MCF 10A (cell line): ENCODE measurements around the gene GIPC2. TPM values are rescaled to one million over a fixed set of nuclear protein-coding genes. Genes with fewer than 3 reads are reported as not detected.

Source experiments
- BruUV-seq: library from RNA; stranded (reverse); fragments of 400-500 nt; replicated peaks from 2 replicates; lab custom pipeline; 2021; lab: Mats Ljungman, UMichigan
- CTCF ChIA-PET: fragments of 300-600 bp; sonication (Branson Sonifier 250); formaldehyde crosslinking; extraction: SDS; loops from one replicate; lab custom pipeline; 2021; ENCODE audit warnings: antibody characterized with exemption, inconsistent platforms; lab: Yijun Ruan, JAX
- POLR2A ChIA-PET: fragments of 300-600, 350-650 bp; sonication (Branson Sonifier 250); formaldehyde crosslinking; extraction: SDS; loops from one replicate; lab custom pipeline; 2020; ENCODE audit warnings: antibody characterized with exemption, inconsistent platforms; lab: Yijun Ruan, JAX
- DNase-seq: peaks from one replicate; pipeline ENCODE4 v3.0.0-alpha.2; 2018; ENCODE audit not compliant: unreplicated experiment
- H3K27ac Mint-ChIP-seq: one replicate; pipeline ENCODE4 v1.8.0; 2022; ENCODE audit warnings: mild to moderate bottlenecking, low read depth, mixed read lengths; ENCODE audit not compliant: unreplicated experiment
- H3K27me3 Mint-ChIP-seq: one replicate; pipeline ENCODE4 v1.8.0; 2022; ENCODE audit warnings: mixed read lengths; ENCODE audit not compliant: insufficient read depth, unreplicated experiment
- H3K36me3 Mint-ChIP-seq: one replicate; pipeline ENCODE4 v1.8.0; 2022; ENCODE audit warnings: mild to moderate bottlenecking, moderate library complexity, mixed read lengths; ENCODE audit not compliant: insufficient read depth, unreplicated experiment
- H3K4me1 Mint-ChIP-seq: one replicate; pipeline ENCODE4 v1.8.0; 2022; ENCODE audit warnings: mixed read lengths; ENCODE audit not compliant: insufficient read depth, unreplicated experiment
- H3K4me3 Mint-ChIP-seq: one replicate; pipeline ENCODE4 v1.8.0; 2022; ENCODE audit warnings: mild to moderate bottlenecking, moderate library complexity, mixed read lengths; ENCODE audit not compliant: unreplicated experiment
- H3K9me3 Mint-ChIP-seq: one replicate; pipeline ENCODE4 v1.8.0; 2022; ENCODE audit warnings: mixed read lengths; ENCODE audit not compliant: unreplicated experiment
- intact Hi-C: fragments of 100-400 bp; cut with micrococcal nuclease; formaldehyde crosslinking; loops from 2 replicates; pipeline ENCODE4 v1.14.1; 2022
- total RNA-seq: library from RNA; stranded (reverse); gene quantifications from 2 replicates; pipeline ENCODE4 v1.2.3, GENCODE V29; 2022
- TF ChIP-seq, protein P1 (sequence below): fragments of 200-600 bp; IDR thresholded peaks from one replicate; pipeline ENCODE4 v1.8.0; 2022; ENCODE audit warnings: antibody characterized with exemption, mild to moderate bottlenecking; ENCODE audit not compliant: unreplicated experiment

GIPC2 gene
- total RNA-seq, 1 experiment from 2014 or later: 0.07 TPM

DNA sequence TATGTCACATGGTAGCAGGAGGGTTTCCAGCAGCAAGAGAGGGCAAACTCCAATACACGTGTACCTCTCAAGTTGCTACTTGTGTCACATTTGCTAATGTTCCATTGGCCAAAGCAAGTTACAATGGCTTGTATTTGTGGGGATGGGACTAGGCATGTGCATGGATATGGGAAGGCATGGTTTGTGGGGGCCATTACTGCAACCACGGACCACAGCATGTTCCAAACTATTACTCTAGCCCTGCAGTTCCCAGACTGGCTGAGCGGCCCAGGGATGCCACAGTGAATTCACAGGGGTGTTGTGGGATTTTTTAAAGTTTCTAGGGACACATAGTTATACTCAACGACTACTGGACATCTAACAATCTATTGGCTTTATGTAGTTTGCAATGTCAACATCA is 133.1 kb downstream of the GIPC2 start:
- Mint-ChIP-seq H3K27me3 (no peaks in the 10 kb centered on the region), H3K27ac (no peak overlapping the region), H3K4me3 (no peak overlapping the region), H3K4me1 (peaks cover 6% of the 10 kb centered on the region), H3K9me3 (no peaks in the 10 kb centered on the region), H3K36me3 (no peaks in the 10 kb centered on the region)
- no TSS peak for BruUV-seq
- ChIA-PET CTCF (interaction anchor here (0.7 kb wide), 1 partner anchor 41 kb away, joined by 5 read pairs; no protein-coding TSS in a partner anchor), POLR2A (interaction anchor here (0.6 to 3.1 kb wide), 2 partner anchors 21 to 93 kb away, joined by 3 to 9 read pairs; no protein-coding TSS in a partner anchor)
- DNase-seq: no peak
- TF ChIP-seq, protein P1, sequence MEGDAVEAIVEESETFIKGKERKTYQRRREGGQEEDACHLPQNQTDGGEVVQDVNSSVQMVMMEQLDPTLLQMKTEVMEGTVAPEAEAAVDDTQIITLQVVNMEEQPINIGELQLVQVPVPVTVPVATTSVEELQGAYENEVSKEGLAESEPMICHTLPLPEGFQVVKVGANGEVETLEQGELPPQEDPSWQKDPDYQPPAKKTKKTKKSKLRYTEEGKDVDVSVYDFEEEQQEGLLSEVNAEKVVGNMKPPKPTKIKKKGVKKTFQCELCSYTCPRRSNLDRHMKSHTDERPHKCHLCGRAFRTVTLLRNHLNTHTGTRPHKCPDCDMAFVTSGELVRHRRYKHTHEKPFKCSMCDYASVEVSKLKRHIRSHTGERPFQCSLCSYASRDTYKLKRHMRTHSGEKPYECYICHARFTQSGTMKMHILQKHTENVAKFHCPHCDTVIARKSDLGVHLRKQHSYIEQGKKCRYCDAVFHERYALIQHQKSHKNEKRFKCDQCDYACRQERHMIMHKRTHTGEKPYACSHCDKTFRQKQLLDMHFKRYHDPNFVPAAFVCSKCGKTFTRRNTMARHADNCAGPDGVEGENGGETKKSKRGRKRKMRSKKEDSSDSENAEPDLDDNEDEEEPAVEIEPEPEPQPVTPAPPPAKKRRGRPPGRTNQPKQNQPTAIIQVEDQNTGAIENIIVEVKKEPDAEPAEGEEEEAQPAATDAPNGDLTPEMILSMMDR: no peak
- intact Hi-C loops: no loop called here

DNA sequence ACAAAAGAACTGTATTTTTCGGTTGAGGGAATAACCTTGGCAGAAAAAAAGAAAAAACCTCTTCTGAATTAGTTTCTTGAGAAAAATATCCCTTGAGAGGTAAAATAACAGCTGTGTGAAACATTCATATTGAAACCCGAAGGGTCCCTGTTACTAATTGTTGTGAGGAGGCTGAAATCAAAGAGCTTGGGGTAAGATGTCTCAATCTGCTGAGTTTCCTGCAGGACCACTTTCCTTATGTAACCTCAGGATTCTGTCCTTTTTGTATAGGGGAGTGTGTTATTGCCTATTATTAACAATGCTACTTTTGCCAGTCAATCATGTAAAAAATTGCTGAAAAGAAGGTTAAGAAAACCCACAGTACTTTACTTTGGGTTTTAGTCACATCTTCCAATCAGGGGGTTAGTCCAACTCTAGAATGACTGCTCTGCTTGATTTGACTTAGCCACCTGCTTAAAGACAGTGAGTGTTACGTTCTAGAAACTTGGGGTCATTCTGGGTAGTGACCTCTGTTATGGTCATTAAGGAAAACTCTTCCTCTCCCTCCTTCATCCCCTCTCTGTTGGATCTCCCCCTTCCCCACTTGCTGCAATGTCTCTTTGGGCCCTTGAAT is 138.8 kb downstream of the GIPC2 start:
- Mint-ChIP-seq H3K4me3 (no peak overlapping the region), H3K27ac (no peak overlapping the region), H3K4me1 (no peaks in the 10 kb centered on the region), H3K36me3 (no peaks in the 10 kb centered on the region), H3K9me3 (no peaks in the 10 kb centered on the region), H3K27me3 (no peaks in the 10 kb centered on the region)
- CTCF ChIA-PET: no interaction called here
- DNase-seq: no peak
- intact Hi-C loops: no loop called here
- no TSS peak for BruUV-seq
- POLR2A ChIA-PET: no interaction called here
- TF ChIP-seq, protein P1: no peak

Other genes starting within 250 kb of the GIPC2 start
- 1.6 and 1.8 TPM in 2 replicates for gene NEXN, start 157.3 kb upstream of the GIPC2 start, total RNA-seq
- 156 and 169 TPM in 2 replicates for gene FUBP1, start 66.9 kb upstream of the GIPC2 start, total RNA-seq
- 28.5 and 33.5 TPM in 2 replicates for gene DNAJB4, start 41.0 kb upstream of the GIPC2 start, total RNA-seq